Ramos (cell line): ENCODE data around the gene KDM4B.
"Not testable (repeated sequence)": the region's sequence is repeated elsewhere in the genome, so short reads cannot be mapped to it uniquely, and the experiment has no call there.

ENCODE experiments used
- in situ Hi-C: fragments of 300-500 bp; cut with MboI; formaldehyde crosslinking; loops from one replicate; pipeline ENCODE4 v1.14.3; 2022; ENCODE audit warnings: low sequenced_read_pairs; ENCODE audit not compliant: unreplicated experiment

Gene KDM4B

DNA sequence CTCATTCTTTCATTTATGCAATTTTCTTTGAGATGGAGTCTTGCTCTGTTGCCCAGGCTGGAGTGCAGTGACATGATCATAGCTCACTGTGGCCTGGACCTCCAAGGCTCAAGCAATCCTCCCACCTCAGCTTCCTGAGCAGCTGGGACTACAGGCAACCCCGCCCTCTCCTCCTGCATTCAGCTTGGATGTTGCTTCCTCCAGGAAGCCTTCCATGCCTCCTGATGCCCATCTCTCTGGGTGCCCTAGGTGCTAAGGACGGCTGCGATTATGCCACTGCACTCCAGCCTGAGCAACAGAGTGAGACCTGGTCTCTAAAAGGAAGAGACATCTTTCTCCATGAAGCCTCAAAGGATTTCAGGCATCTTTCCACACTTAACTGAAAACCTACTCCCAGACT lies 209.9 kb downstream of the KDM4B start:
- in situ Hi-C loops, result no loop called here

DNA sequence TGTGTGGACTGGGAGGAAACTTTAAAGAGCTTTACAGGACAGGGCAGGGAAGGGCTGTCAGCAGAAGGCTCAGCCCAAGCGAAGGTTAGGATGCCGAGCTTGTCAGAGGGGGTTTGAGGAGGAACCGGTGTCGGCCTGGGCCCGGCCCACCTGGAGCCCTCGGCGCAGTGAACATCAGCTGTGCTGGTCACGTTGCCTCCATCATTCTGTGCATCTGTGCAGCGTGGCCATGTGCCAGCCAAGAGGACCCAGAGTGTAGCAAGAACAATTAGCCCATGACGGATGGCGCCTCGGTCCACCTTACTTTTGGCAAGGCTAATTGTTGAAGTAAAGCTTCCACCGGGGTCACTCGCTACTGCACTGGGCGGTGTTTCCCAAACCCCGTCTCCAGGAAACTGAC lies 210.3 kb downstream of the KDM4B start:
- in situ Hi-C loops, result no loop called here

DNA sequence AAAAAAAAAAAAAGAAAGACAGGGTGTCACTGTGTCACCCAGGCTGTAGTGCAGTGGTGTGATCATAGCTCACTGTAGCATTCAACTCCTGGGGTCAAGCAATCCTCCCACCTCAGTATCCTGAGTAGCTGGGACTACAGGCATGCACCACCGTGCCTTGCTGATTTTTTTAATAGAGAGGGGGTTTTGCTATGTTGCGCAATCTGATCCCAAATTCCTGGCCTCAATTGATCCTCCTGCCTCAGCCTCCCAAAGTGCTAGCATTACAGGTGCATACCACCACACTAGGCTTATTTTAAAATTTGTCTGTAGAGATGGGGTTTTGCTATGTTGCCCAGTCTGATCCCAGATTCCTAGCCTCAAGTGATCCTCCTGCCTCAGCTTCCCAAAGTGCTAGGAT lies 212.4 kb downstream of the KDM4B start:
- in situ Hi-C loops, result no loop called here

DNA sequence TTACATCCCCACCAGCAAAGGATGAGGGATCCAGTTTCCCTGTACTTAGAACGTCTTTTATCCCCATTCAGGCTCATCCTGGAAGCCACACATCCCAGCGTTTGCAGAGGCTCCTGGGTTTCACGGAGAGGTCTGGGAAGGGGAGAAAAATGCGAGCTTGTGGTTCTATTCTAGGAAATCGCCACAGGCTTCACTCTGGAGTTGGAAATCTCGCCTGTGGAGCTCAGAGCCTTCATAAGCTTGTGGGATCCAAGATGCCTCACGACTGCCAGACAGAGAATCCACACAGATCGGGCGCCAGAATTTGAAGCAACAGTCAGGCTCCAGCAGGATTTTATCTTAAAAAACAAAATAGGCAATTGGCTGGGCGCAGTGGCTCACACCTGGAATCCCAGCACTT lies 213.8 kb downstream of the KDM4B start:
- in situ Hi-C loops, result no loop called here

DNA sequence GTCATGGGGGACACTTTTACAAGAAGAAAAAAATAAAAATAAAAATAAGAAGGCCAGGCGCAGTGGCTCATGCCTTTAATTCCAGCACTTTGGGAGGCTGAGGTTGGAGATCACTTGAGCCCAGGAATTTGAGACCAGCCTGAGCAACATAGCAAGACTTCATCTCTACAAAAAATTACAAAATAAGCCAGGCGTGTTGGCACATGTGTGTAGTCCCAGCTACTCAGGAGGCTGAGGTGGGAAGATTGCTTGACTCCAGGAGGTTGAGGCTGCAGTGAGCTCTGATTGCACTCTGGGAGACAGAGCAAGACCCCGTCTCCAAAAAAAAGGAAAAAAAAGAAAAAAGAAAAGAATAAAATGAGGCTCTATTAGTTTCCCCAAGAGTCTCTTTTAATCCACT lies 214.7 kb downstream of the KDM4B start:
- in situ Hi-C loops, result no loop called here

DNA sequence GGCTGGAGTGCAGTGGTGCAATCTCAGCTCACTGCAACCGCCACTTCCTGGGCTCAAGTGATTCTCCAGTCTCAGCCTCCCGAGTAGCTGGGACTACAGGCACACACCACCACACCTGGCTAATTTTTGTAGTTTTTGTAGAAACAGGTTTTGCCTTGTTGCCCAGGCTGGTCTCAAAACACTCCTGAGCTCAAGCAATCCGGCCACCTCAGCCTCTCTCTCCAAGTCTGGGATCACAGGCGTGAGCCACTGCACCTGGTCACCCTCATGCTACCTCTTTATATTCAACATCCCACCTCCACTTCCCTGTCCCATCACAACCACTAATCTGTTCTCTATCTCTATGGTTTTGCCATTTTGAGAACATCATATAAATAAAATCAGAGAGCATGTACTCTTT lies 216.0 kb downstream of the KDM4B start:
- in situ Hi-C loops, result no loop called here

DNA sequence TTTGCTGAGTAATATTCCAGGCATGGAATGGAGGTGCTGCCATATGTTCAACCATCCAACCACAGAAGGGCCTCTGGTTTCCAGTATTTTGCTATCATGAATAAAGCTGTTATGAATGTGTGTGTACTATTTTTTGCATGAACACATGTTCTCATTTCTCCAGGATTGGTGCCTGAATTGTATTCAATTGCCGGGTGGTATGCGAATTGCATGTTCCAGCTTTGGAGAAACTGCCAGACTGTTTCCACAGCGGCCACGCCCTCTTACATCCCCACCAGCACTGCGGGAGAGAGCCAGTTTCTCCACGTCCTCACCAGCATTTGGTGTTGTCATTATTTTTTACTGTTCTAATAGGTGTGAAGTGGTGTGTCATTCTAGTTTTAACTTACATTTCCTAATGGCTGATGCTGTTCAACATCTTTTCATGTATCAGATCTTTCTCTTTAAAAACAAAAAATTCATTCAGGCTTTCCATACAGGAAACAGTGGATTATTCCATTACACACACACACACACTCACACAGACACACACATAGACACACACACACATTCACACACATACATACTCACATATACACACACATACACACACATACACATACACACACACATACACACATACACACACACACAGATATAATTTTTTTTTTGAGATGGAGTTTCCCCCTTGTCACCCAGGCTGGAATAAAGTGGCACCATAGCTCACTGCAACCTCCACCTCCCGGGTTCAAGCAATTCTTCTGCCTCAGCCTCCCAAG lies 217.6 kb downstream of the KDM4B start:
- in situ Hi-C loops, result no loop called here

DNA sequence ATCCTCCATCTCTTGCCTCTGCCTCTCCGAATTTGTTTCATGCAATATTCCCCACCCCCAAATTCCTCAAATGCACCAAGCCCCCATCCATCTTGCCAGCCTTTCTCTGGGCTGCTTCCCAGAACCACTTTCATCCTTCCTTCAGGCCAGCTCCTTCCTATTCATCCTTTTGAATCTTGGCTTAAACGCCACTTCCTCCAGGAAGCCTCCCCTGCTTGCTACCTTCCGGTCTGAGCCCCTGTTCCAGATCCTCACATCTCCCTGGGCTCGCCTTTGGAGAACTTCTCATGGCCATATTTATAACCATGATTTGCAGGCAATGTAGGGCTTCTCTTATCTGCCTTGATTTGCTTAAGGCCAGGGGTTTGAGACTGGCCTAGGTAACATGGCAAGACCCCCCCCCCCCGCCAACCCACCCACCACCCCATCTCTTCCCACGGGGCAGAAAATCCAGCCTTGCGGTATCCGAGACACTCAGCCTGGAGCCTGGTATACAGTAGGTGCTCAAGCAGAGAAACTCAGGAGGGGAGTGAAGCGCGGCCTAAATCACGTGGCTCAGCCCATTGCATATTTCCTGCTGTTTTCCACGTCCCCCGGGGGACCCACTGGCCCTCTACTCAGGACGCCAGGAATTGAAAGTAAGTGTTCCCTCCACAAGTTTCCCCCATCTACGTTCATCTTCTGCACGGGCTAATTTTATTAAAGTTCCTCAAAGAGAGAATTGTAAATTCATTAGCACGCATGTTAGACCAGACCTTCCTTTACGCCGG lies 219.8 kb downstream of the KDM4B start:
- in situ Hi-C loops, result no loop called here

DNA sequence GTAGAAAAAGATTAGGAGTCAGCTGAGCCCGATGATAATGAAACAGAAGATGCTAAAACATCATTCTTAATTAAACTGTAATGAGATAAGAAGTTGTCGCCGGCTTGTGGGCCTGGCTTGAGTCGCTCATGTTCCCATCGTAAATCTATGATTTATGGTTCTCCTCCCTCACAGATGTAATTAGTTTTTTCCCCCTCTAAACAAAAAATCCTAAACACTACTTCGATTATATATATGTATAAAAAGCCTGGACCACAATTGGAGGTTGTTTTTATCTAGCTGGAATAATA lies 220.3 kb downstream of the KDM4B start:
- in situ Hi-C loops, result no loop called here

DNA sequence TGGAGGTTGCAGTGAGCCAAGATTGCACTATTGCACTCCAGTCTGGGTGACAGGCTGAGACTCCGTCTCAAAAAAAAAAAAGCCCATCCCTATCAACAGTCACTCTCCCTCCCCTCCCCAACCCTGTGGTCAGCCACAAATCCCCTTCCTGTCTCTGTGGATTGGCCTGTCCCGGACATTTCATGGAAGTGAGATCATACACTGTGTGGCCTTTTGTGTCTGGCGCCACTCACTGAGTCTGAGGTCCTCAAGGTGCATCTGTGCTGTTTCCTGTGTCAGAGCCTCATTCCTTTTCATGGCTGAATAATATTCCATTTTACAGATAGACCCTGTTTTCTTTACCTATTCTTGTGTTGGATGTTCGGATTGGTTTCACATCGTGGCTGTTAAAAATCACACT lies 222.2 kb downstream of the KDM4B start:
- in situ Hi-C loops, result no loop called here

DNA sequence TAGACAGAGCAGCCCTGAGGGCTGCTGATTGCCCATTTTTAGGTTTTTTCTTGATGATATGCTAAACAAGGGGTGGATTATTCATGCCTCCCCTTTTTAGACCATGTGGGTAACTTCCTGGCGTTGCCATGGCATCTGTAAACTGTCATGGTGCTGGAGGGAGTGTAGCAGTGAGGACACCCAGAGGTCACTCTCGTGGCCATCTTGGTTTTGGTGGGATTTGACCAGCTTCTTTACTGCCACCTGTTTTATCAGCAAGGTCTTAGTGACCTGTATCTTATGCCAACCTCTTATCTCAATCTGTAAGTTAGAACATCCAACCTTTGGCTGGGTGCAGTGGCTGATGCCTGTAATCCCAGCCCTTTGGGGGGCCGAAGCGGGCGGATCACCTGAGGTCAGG lies 223.7 kb downstream of the KDM4B start:
- in situ Hi-C loops, result no loop called here

DNA sequence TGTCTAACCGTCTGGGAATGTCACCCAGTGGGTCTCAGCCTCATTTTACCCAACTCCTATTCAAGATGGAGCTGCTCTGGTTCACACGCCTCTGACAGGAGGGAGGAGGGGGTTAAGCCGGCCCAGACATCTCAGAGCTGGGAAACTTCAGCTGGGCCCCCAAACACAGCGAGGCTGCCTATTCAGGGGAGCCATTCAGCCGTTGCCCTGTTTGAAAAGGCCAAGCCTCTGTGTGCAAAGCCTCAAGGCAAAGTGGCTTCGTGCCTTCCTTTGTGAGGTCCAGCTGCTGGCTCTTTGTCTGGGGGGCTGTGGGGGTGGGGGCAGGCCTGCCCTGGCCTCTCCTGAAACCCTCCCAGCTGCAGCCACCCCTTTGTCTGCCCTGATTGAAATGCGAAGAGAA lies 224.3 kb downstream of the KDM4B start:
- in situ Hi-C loops, result no loop called here

DNA sequence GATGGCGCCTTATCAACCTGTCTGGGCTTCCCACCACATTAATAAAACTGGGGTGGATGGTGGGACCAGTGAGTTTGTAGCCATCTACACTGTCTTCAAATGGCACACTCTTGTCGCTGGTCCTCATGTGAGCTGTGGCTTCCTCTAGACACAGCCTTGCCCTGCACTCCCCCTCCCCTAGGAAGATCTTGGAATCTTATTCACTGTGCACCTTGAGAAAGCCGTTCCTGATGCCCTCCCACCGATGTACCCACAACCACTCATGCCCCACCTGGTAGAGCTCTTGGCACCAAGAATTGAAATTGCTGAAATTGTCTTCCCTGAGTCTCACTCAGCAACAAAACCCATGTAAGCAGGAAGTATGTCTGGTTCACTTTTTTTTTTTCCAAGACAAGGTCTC lies 225.7 kb downstream of the KDM4B start:
- in situ Hi-C loops, result no loop called here

DNA sequence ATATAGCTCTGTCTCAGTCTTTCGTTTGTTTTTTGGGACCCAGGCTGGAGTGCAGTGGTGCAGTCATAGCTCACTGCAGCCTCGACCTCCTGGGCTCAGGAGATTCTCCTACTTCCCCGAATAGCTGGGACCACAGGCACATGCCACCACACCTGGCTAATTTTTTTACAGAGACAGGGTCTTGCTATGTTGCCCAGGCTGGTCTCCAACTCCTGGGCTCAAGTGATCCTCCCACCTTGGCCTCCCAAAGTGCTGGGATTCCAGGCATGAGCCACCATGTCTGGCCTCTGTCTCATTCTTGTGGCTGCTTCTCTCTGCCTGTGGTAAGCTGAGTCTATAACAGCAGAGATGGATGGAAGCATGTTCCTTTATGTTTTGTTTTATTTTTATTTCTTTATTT lies 226.7 kb downstream of the KDM4B start:
- in situ Hi-C loops, result not testable (repeated sequence)

DNA sequence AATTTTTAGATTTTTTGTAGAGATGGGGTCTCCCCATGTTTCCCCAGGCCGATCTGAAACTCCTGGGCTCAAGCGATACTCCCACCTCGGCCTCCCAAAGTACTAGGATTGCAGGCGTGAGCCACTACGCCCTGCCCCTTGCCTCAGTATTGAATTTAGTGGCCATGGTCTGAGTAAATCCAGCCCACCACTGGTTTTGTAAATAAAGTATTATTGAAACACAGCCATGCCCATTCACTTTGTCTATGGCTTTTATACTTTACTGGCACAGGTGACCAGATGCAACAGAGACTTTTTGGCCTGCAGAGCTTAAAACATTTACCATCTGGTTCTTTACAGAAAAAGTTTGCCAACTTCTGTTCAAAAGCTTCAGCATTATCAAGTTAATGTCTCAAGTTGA lies 227.9 kb downstream of the KDM4B start:
- in situ Hi-C loops, result no loop called here

DNA sequence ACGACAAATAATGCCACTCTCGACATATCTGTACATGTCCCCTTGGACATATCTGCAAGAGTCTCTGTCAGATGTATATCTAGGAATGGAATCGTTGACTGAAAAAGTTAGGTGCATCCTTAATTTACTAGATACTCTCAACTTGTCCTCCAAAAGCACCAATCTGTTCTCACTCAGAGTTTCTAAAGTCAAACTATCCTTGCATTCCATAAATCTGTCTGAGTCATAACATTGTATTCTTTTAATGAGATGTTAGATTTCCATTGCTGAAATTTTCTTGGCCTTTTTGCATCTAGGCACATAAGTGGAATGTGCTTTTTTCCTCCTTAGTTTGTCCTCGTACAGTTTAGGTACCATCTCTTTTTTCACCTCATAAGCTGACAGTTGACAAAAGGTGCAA lies 231.9 kb downstream of the KDM4B start:
- in situ Hi-C loops, result no loop called here

DNA sequence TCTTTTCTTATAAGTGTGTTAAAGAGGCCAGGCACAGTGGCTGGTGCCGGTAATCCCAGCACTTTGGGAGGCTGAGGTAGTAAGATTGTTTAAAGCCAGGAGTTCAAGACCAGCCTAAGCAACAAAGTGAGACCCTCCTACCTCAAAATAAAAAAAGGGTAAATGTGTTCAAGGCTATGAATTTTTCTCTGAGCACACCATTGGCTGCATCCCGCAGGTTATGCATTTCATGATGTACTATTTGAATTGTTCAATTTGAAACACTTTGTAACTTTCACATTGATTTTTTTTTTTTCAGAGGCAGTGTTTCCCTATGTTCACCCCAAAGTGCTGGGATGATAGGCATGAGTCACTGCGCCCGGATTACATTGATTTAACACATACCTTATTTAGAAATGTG lies 233.6 kb downstream of the KDM4B start:
- in situ Hi-C loops, result no loop called here
